Neuronal stem cell (in vitro differentiated cells): ENCODE results near the gene LYRM9.

Source experiments
- DNase-seq: peaks from one replicate; pipeline ENCODE4 v3.0.0-alpha.2; 2013; ENCODE audit warnings: low spot score
- H2AFZ ChIP-seq: one replicate; pipeline ENCODE4 v1.6.1; 2013; ENCODE audit warnings: mild to moderate bottlenecking, low read length, inconsistent platforms
- H2AK5ac ChIP-seq: 2 replicates; pipeline ENCODE4 v1.6.1; 2013; ENCODE audit warnings: low read depth, mild to moderate bottlenecking, inconsistent platforms, low read length, moderate library complexity, mixed read lengths
- H2BK120ac ChIP-seq: 2 replicates; pipeline ENCODE4 v1.6.1; 2013; ENCODE audit warnings: low read depth, mild to moderate bottlenecking, inconsistent platforms, low read length, moderate library complexity, mixed read lengths
- H2BK12ac ChIP-seq: one replicate; pipeline ENCODE4 v1.6.1; 2013; ENCODE audit warnings: low read length, inconsistent platforms
- H2BK15ac ChIP-seq: 2 replicates; pipeline ENCODE4 v1.6.1; 2013; ENCODE audit warnings: mild to moderate bottlenecking, low read length, inconsistent platforms, mixed read lengths
- H2BK5ac ChIP-seq: one replicate; pipeline ENCODE4 v1.6.1; 2013; ENCODE audit warnings: inconsistent platforms, mild to moderate bottlenecking, low read length, moderate library complexity
- H3K14ac ChIP-seq: one replicate; pipeline ENCODE4 v1.6.1; 2013; ENCODE audit warnings: low read length, inconsistent platforms
- H3K18ac ChIP-seq: 2 replicates; pipeline ENCODE4 v1.6.1; 2013; ENCODE audit warnings: low read length, inconsistent platforms
- H3K23ac ChIP-seq: 2 replicates; pipeline ENCODE4 v1.6.1; 2013; ENCODE audit warnings: low read depth, mild to moderate bottlenecking, mixed read lengths, low read length, inconsistent platforms; ENCODE audit not compliant: poor library complexity
- H3K27ac ChIP-seq: replicated peaks from 3 replicates; pipeline ENCODE4 v1.5.1; 2013; ENCODE audit warnings: low read length, inconsistent platforms
- H3K27me3 ChIP-seq, 3 experiments: 2 replicates each; pipeline ENCODE4 v1.6.1; 2013; ENCODE audit warnings: low read length in 3 of 3, mild to moderate bottlenecking in 2 of 3, inconsistent platforms in 1 of 3, low read depth in 1 of 3, mixed read lengths in 1 of 3, moderate library complexity in 1 of 3; ENCODE audit not compliant: control insufficient read depth in 3 of 3, insufficient read depth in 3 of 3
- H3K36me3 ChIP-seq, 2 donors: replicated peaks in 1 of 2; 2 replicates each; pipeline ENCODE4 v1.6.1; 2013; ENCODE audit warnings: low read length in 2 of 2; ENCODE audit not compliant: control insufficient read depth in 2 of 2, insufficient read depth in 2 of 2
- H3K4ac ChIP-seq: 2 replicates; pipeline ENCODE4 v1.6.1; 2013; ENCODE audit warnings: inconsistent platforms, mild to moderate bottlenecking, low read length, moderate library complexity
- H3K4me1 ChIP-seq, 2 donors: 1 replicate in 1 of 2; 2 replicates in 1 of 2; pipeline ENCODE4 v1.6.1; 2013; ENCODE audit warnings: low read length in 2 of 2, low read depth in 1 of 2; ENCODE audit not compliant: control insufficient read depth in 2 of 2, insufficient read depth in 1 of 2
- H3K4me2 ChIP-seq: one replicate; pipeline ENCODE4 v1.6.1; 2013; ENCODE audit warnings: mild to moderate bottlenecking, low read length, inconsistent platforms; ENCODE audit not compliant: insufficient read depth, poor library complexity, severe bottlenecking
- H3K4me3 ChIP-seq, 2 donors: 2 replicates each; pipeline ENCODE4 v1.5.1; 2013; ENCODE audit warnings: low read length in 2 of 2, mild to moderate bottlenecking in 2 of 2, inconsistent platforms in 1 of 2, moderate library complexity in 1 of 2
- H3K79me1 ChIP-seq: one replicate; pipeline ENCODE4 v1.6.1; 2013; ENCODE audit warnings: low read depth, mild to moderate bottlenecking, inconsistent platforms, low read length, moderate library complexity
- H3K9ac ChIP-seq: one replicate; pipeline ENCODE4 v1.6.1; 2013; ENCODE audit warnings: mild to moderate bottlenecking, low read depth, low read length, inconsistent platforms; ENCODE audit not compliant: poor library complexity
- H3K9me3 ChIP-seq, 2 donors: replicated peaks in 1 of 2; 2 replicates each; pipeline versions ENCODE3 to v1.6.1; 2013; ENCODE audit warnings: low read length in 2 of 2, mild to moderate bottlenecking in 2 of 2, inconsistent platforms in 1 of 2, low read depth in 1 of 2, mixed read lengths in 1 of 2, moderate library complexity in 1 of 2; ENCODE audit not compliant: control insufficient read depth in 2 of 2, insufficient read depth in 1 of 2
- H4K8ac ChIP-seq: one replicate; pipeline ENCODE4 v1.6.1; 2013; ENCODE audit warnings: low read depth, mild to moderate bottlenecking, inconsistent platforms, low read length, moderate library complexity
- H4K91ac ChIP-seq: one replicate; pipeline ENCODE4 v1.6.1; 2013; ENCODE audit warnings: low read length, low read depth, mild to moderate bottlenecking, inconsistent platforms; ENCODE audit not compliant: poor library complexity
- WGBS, 2 donors: extraction: QIAGEN DNeasy Blood & Tissue Kit; methylation state at CpG; one replicate each; pipeline ENCODE4 v1.1.7; 2013; ENCODE audit warnings: missing lambda C conversion rate in 2 of 2, mixed read lengths in 1 of 2; ENCODE audit not compliant: insufficient read length in 2 of 2, insufficient replicate concordance in 1 of 2; ENCODE audit errors: extremely low coverage in 2 of 2; 5-methylcytosine and 5-hydroxymethylcytosine counted together

Gene LYRM9

GRCh38 chr17:27896701-27897100 is 3.5 kb upstream of the LYRM9 start:
- H2AFZ ChIP-seq = no peak overlapping the region
- no peak overlapping the region for H3K4ac ChIP-seq
- H3K14ac ChIP-seq = no peak overlapping the region
- no peak overlapping the region for H3K23ac ChIP-seq
- no peaks in the 10 kb centered on the region for H3K79me1 ChIP-seq
- H3K4me1 ChIP-seq = peaks cover 4 to 5% of the 10 kb centered on the region in 2 donors
- no peak overlapping the region for H2BK12ac ChIP-seq
- no peak overlapping the region for H3K18ac ChIP-seq
- H2BK15ac ChIP-seq = no peak overlapping the region
- H4K91ac ChIP-seq = no peak overlapping the region
- H3K4me3 ChIP-seq = no peak overlapping the region
- H2BK5ac ChIP-seq = no peak overlapping the region
- H3K27ac ChIP-seq = no peak overlapping the region
- H3K9me3 ChIP-seq = no peaks in the 10 kb centered on the region
- peaks cover 0 to 25% (median 0%) of the 10 kb centered on the region in 3 experiments for H3K27me3 ChIP-seq
- no peaks in the 10 kb centered on the region for H3K36me3 ChIP-seq
- no peak overlapping the region for H4K8ac ChIP-seq
- no peak overlapping the region for H3K9ac ChIP-seq
- no peak overlapping the region for H2BK120ac ChIP-seq
- no peak overlapping the region for H3K4me2 ChIP-seq
- no CpG with 5 or more reads among the region's 7 CpGs for WGBS, 2 donors
- no peak overlapping the region for H2AK5ac ChIP-seq
- DNase-seq = no peak

- Histone ChIP-seq H3K4me3 (no peak overlapping the region), H2BK12ac (no peak overlapping the region), H3K14ac (no peak overlapping the region), H3K4ac (no peak overlapping the region), H4K91ac (no peak overlapping the region), H3K79me1 (no peaks in the 10 kb centered on the region), H2BK5ac (no peak overlapping the region), H2AK5ac (no peak overlapping the region), H3K36me3 (no peaks in the 10 kb centered on the region), H3K4me1 (peaks cover 4 to 5% of the 10 kb centered on the region in 2 donors), H3K4me2 (no peak overlapping the region), H3K23ac (no peak overlapping the region), H3K27me3 (peaks cover 0 to 25% (median 0%) of the 10 kb centered on the region in 3 experiments), H2AFZ (no peak overlapping the region), H3K9me3 (no peaks in the 10 kb centered on the region), H2BK120ac (no peak overlapping the region), H2BK15ac (no peak overlapping the region), H3K18ac (no peak overlapping the region), H4K8ac (no peak overlapping the region), H3K27ac (no peak overlapping the region), H3K9ac (no peak overlapping the region)
- no CpG with 5 or more reads among the region's 1 CpG for WGBS, 2 donors
- DNase-seq = no peak
Observed at GRCh38 chr17:27895940-27896535, 2.9 kb upstream of the LYRM9 start.

GRCh38 chr17:27895123-27895895 is 2.1 kb upstream of the LYRM9 start:
- Histone ChIP-seq H4K8ac (no peak overlapping the region), H3K36me3 (no peaks in the 10 kb centered on the region), H3K4me2 (no peak overlapping the region), H3K79me1 (no peaks in the 10 kb centered on the region), H3K9me3 (no peaks in the 10 kb centered on the region), H2BK15ac (no peak overlapping the region), H3K4me3 (no peak overlapping the region), H3K27ac (no peak overlapping the region), H2BK5ac (no peak overlapping the region), H3K27me3 (peaks cover 0 to 25% (median 0%) of the 10 kb centered on the region in 3 experiments), H3K4ac (no peak overlapping the region), H3K14ac (no peak overlapping the region), H4K91ac (no peak overlapping the region), H3K4me1 (peaks cover 4 to 5% of the 10 kb centered on the region in 2 donors), H2BK12ac (no peak overlapping the region), H2AK5ac (no peak overlapping the region), H3K18ac (no peak overlapping the region), H3K23ac (no peak overlapping the region), H3K9ac (no peak overlapping the region), H2AFZ (peak overlapping the region; percentile 61), H2BK120ac (no peak overlapping the region)
- no peak for DNase-seq
- WGBS, 2 donors = no CpG with 5 or more reads among the region's 8 CpGs

- Histone ChIP-seq H3K27me3 (peaks cover 0 to 25% (median 0%) of the 10 kb centered on the region in 3 experiments), H3K14ac (no peak overlapping the region), H2AK5ac (no peak overlapping the region), H3K18ac (no peak overlapping the region), H3K27ac (no peak overlapping the region), H2BK5ac (no peak overlapping the region), H3K9me3 (no peaks in the 10 kb centered on the region), H2BK12ac (no peak overlapping the region), H3K9ac (no peak overlapping the region), H4K8ac (no peak overlapping the region), H3K79me1 (no peaks in the 10 kb centered on the region), H2BK15ac (no peak overlapping the region), H3K4me2 (no peak overlapping the region), H4K91ac (no peak overlapping the region), H3K4me3 (no peak overlapping the region), H3K4me1 (peaks cover 5 to 8% of the 10 kb centered on the region in 2 donors), H3K36me3 (no peaks in the 10 kb centered on the region), H2AFZ (no peak overlapping the region), H2BK120ac (no peak overlapping the region), H3K23ac (no peak overlapping the region), H3K4ac (no peak overlapping the region)
- no CpG with 5 or more reads among the region's 7 CpGs for WGBS, 2 donors
- DNase-seq = no peak
Observed at GRCh38 chr17:27893841-27894503, 807 bp upstream of the LYRM9 start.
